Astrocyte (in vitro differentiated cells and primary cell): ENCODE measurements around the gene TTC24. TPM values are rescaled to one million over a fixed set of nuclear protein-coding genes. Genes with fewer than 3 reads are reported as not detected.

ENCODE experiments used
- DNase-seq: peaks from one replicate; pipeline ENCODE4 v3.0.0-alpha.2; 2010; ENCODE audit warnings: low read depth
- FAIRE-seq: peaks from 2 replicates; lab custom pipeline; 2011; peaks lifted over from hg19 to GRCh38; lab: Jason Lieb, UNC
- H2AFZ ChIP-seq: 2 replicates; pipeline ENCODE4 v1.6.0; 2012; ENCODE audit warnings: low read depth, low read length, inconsistent platforms
- H3K27ac ChIP-seq: 2 replicates; pipeline ENCODE4 v1.5.1; 2011; ENCODE audit warnings: low read depth, low read length, inconsistent platforms
- H3K27me3 ChIP-seq: 2 replicates; pipeline ENCODE4 v1.6.0; 2011; ENCODE audit warnings: low read length, inconsistent platforms; ENCODE audit not compliant: insufficient read depth
- H3K36me3 ChIP-seq: 2 replicates; pipeline ENCODE4 v1.5.1; 2011; ENCODE audit warnings: low read length, inconsistent platforms; ENCODE audit not compliant: insufficient read depth
- H3K4me1 ChIP-seq: 2 replicates; pipeline ENCODE4 v1.5.1; 2011; ENCODE audit warnings: low read length, inconsistent platforms; ENCODE audit not compliant: insufficient read depth
- H3K4me2 ChIP-seq: 2 replicates; pipeline ENCODE4 v1.6.0; 2012; ENCODE audit warnings: low read length, inconsistent platforms
- H3K4me3 ChIP-seq: 2 replicates; pipeline ENCODE4 v1.5.1; 2011; ENCODE audit warnings: low read depth, mild to moderate bottlenecking, low read length, inconsistent platforms; ENCODE audit not compliant: insufficient read depth
- H3K79me2 ChIP-seq: 2 replicates; pipeline ENCODE4 v1.6.0; 2012; ENCODE audit warnings: mild to moderate bottlenecking, low read length, inconsistent platforms; ENCODE audit not compliant: insufficient read depth
- H3K9ac ChIP-seq: 2 replicates; pipeline ENCODE4 v1.6.0; 2012; ENCODE audit warnings: mild to moderate bottlenecking, low read length, inconsistent platforms
- H3K9me3 ChIP-seq: 2 replicates; pipeline ENCODE4 v1.5.1; 2012; ENCODE audit warnings: low read depth, mild to moderate bottlenecking, low read length, inconsistent platforms; ENCODE audit not compliant: insufficient read depth
- H4K20me1 ChIP-seq: 2 replicates; pipeline ENCODE4 v1.6.0; 2012; ENCODE audit warnings: low read length, inconsistent platforms; ENCODE audit not compliant: insufficient read depth
- H3K27ac Mint-ChIP-seq: one replicate; pipeline ENCODE4 v1.8.0; 2021; ENCODE audit warnings: mild to moderate bottlenecking, mixed read lengths; ENCODE audit not compliant: unreplicated experiment
- H3K27me3 Mint-ChIP-seq: one replicate; pipeline ENCODE4 v1.8.0; 2021; ENCODE audit warnings: low read depth, mixed read lengths; ENCODE audit not compliant: unreplicated experiment
- H3K36me3 Mint-ChIP-seq: one replicate; pipeline ENCODE4 v1.8.0; 2021; ENCODE audit warnings: low read depth, mixed read lengths; ENCODE audit not compliant: unreplicated experiment
- H3K4me1 Mint-ChIP-seq: one replicate; pipeline ENCODE4 v1.8.0; 2021; ENCODE audit warnings: low read depth, mixed read lengths; ENCODE audit not compliant: unreplicated experiment
- H3K4me3 Mint-ChIP-seq: one replicate; pipeline ENCODE4 v1.8.0; 2021; ENCODE audit warnings: mild to moderate bottlenecking, moderate library complexity, mixed read lengths; ENCODE audit not compliant: unreplicated experiment
- H3K9me3 Mint-ChIP-seq: one replicate; pipeline ENCODE4 v1.8.0; 2021; ENCODE audit warnings: mild to moderate bottlenecking, mixed read lengths; ENCODE audit not compliant: unreplicated experiment
- CTCF ChIP-seq: IDR thresholded peaks from 2 replicates; pipeline ENCODE4 v1.5.1; 2011; ENCODE audit warnings: low read depth, mild to moderate bottlenecking, inconsistent platforms, low read length, moderate library complexity; ENCODE audit not compliant: insufficient read depth
- EZH2 ChIP-seq: IDR thresholded peaks from 2 replicates; pipeline ENCODE4 v1.6.1; 2012; ENCODE audit warnings: mild to moderate bottlenecking, low read length, inconsistent platforms; ENCODE audit not compliant: insufficient read depth
- total RNA-seq: library from RNA; stranded (reverse); gene quantifications from 2 replicates; pipeline ENCODE4 v1.2.1, GENCODE V29; 2021

TTC24 gene
- total RNA-seq, 1 donor from 2014 or later, result not detected

- FAIRE-seq (no peak), DNase-seq (peak; percentile 60)
- no peak overlapping the region for H3K4me3 ChIP-seq
- peak; percentile 87 for TF ChIP-seq CTCF
- no peak for TF ChIP-seq EZH2
- H3K27me3 ChIP-seq, result no peaks in the 10 kb centered on the region
- no peak overlapping the region for H2AFZ ChIP-seq
- Mint-ChIP-seq H3K4me1 (no peaks in the 10 kb centered on the region), H3K27ac (no peak overlapping the region), H3K27me3 (peaks cover 20% of the 10 kb centered on the region), H3K9me3 (no peaks in the 10 kb centered on the region), H3K4me3 (no peak overlapping the region), H3K36me3 (no peaks in the 10 kb centered on the region)
- H3K27ac ChIP-seq, result no peak overlapping the region
- H3K9me3 ChIP-seq, result no peaks in the 10 kb centered on the region
- no peaks in the 10 kb centered on the region for H3K36me3 ChIP-seq
- H3K9ac ChIP-seq, result no peak overlapping the region
- no peak overlapping the region for H3K4me2 ChIP-seq
- H3K4me1 ChIP-seq, result no peaks in the 10 kb centered on the region
- H4K20me1 ChIP-seq, result no peaks in the 10 kb centered on the region
- H3K79me2 ChIP-seq, result no peaks in the 10 kb centered on the region
Measured at GRCh38 chr1:156583821-156584622, 4.5 kb downstream of the TTC24 start.

DNA sequence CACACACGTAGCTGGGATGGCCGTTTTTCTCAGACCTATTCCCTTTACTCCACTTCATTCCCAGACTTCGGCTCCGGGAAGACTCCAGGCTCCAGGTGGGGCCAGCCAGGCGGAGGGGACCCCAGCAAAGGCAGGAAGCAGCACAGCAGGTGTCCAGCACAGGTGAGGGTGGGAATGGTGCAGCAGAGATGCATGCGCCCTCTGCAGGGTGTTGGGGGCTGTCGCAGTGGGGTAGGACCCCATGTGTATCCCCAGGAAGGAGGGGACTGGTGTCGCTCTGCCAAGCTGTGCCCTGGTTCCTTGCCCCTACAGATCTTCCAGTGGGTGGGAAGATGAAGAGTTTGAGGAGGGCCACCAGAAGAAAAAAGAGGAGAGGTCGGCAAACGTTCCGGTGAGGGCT is 5.3 kb downstream of the TTC24 start:
- Mint-ChIP-seq H3K4me3 (no peak overlapping the region), H3K4me1 (no peaks in the 10 kb centered on the region), H3K9me3 (no peaks in the 10 kb centered on the region), H3K27me3 (peaks cover 19% of the 10 kb centered on the region), H3K36me3 (no peaks in the 10 kb centered on the region), H3K27ac (no peak overlapping the region)
- FAIRE-seq (no peak), DNase-seq (no peak)
- no peak overlapping the region for H3K4me2 ChIP-seq
- H3K79me2 ChIP-seq, result no peaks in the 10 kb centered on the region
- H3K4me1 ChIP-seq, result no peaks in the 10 kb centered on the region
- H2AFZ ChIP-seq, result no peak overlapping the region
- no peak overlapping the region for H3K9ac ChIP-seq
- H3K4me3 ChIP-seq, result no peak overlapping the region
- no peaks in the 10 kb centered on the region for H4K20me1 ChIP-seq
- H3K9me3 ChIP-seq, result no peaks in the 10 kb centered on the region
- no peaks in the 10 kb centered on the region for H3K36me3 ChIP-seq
- no peak overlapping the region for H3K27ac ChIP-seq
- TF ChIP-seq CTCF (no peak), EZH2 (no peak)
- no peaks in the 10 kb centered on the region for H3K27me3 ChIP-seq

DNA sequence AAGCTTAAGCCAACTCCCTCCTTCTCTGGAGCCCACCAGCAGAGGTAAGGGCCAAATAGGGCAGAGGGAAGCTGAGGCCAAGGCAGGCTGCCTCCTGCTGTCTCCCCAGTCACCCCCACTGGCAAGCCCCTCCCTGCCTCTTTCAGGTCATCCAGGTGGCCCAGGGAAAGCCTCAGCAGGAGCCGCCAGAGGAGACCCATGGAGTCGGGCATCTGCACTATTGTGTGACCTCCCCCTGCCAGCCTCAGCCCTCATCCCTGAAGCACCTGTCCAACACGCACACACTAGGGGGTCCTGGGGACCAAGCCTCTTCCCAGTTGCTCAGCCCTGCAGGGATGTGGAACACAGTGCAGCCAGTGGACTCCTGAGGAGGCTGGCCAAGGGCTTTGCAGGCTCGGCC is 6.8 kb downstream of the TTC24 start:
- H3K27me3 Mint-ChIP-seq, result peaks cover 8% of the 10 kb centered on the region
- Histone ChIP-seq H3K9ac (no peak overlapping the region), H3K27me3 (no peaks in the 10 kb centered on the region), H3K4me3 (no peak overlapping the region), H3K4me1 (peaks cover 4% of the 10 kb centered on the region), H2AFZ (no peak overlapping the region), H3K36me3 (no peaks in the 10 kb centered on the region), H3K79me2 (no peaks in the 10 kb centered on the region), H4K20me1 (no peaks in the 10 kb centered on the region), H3K4me2 (no peak overlapping the region), H3K27ac (no peak overlapping the region), H3K9me3 (no peaks in the 10 kb centered on the region)
- no peak overlapping the region for H3K4me3 Mint-ChIP-seq
- no peaks in the 10 kb centered on the region for H3K36me3 Mint-ChIP-seq
- DNase-seq (no peak), FAIRE-seq (no peak)
- no peaks in the 10 kb centered on the region for H3K4me1 Mint-ChIP-seq
- H3K9me3 Mint-ChIP-seq, result no peaks in the 10 kb centered on the region
- TF ChIP-seq EZH2 (no peak), CTCF (no peak)
- H3K27ac Mint-ChIP-seq, result no peak overlapping the region
